MM.1S (cell line): ENCODE data around the gene CNBD2.

ENCODE experiments used
- DNase-seq: peaks from one replicate; pipeline ENCODE4 v3.0.0-alpha.2; 2015
- H2AFZ ChIP-seq: fragments of 300-600 bp; sonication (generic); 2 replicates; pipeline ENCODE4 v1.6.0; 2016; ENCODE audit warnings: antibody characterized with exemption, low read length
- H3F3A ChIP-seq: fragments of 300-600 bp; sonication (generic); 2 replicates; pipeline ENCODE4 v1.6.1; 2016; ENCODE audit warnings: mild to moderate bottlenecking, antibody characterized with exemption, low read length, moderate library complexity, mixed read lengths; ENCODE audit not compliant: insufficient read depth
- H3K27ac ChIP-seq: fragments of 300-600 bp; sonication (generic); 2 replicates; pipeline ENCODE4 v1.5.1; 2016; ENCODE audit warnings: mild to moderate bottlenecking, low read length
- H3K27me3 ChIP-seq: fragments of 300-600 bp; sonication (generic); replicated peaks from 2 replicates; pipeline ENCODE4 v1.6.0; 2016; ENCODE audit warnings: low read length; ENCODE audit not compliant: insufficient read depth
- H3K36me3 ChIP-seq: fragments of 300-600 bp; sonication (generic); replicated peaks from 2 replicates; pipeline ENCODE4 v1.6.1; 2016; ENCODE audit warnings: mild to moderate bottlenecking, low read length, mixed read lengths; ENCODE audit not compliant: insufficient read depth
- H3K4me1 ChIP-seq: fragments of 300-600 bp; sonication (generic); 2 replicates; pipeline ENCODE4 v1.6.1; 2016; ENCODE audit warnings: low read length, mixed read lengths
- H3K4me2 ChIP-seq: fragments of 300-600 bp; sonication (generic); 2 replicates; pipeline ENCODE4 v1.6.0; 2016; ENCODE audit warnings: low read depth, low read length
- H3K4me3 ChIP-seq: fragments of 300-600 bp; sonication (generic); 2 replicates; pipeline ENCODE4 v1.5.1; 2016; ENCODE audit warnings: low read length, mixed read lengths
- H3K79me2 ChIP-seq: fragments of 300-600 bp; sonication (generic); 2 replicates; pipeline ENCODE4 v1.6.1; 2016; ENCODE audit warnings: mixed run types, low read length, mixed read lengths
- H3K9ac ChIP-seq: fragments of 300-600 bp; sonication (generic); 2 replicates; pipeline ENCODE4 v1.6.1; 2016; ENCODE audit warnings: low read length, mixed read lengths
- H3K9me2 ChIP-seq: fragments of 300-600 bp; sonication (generic); replicated peaks from 2 replicates; pipeline ENCODE4 v1.6.1; 2016; ENCODE audit warnings: mild to moderate bottlenecking, low read length, mixed read lengths; ENCODE audit not compliant: insufficient read depth
- H3K9me3 ChIP-seq: fragments of 300-600 bp; sonication (generic); replicated peaks from 2 replicates; pipeline ENCODE4 v1.6.1; 2016; ENCODE audit warnings: mild to moderate bottlenecking, low read length, mixed read lengths; ENCODE audit not compliant: insufficient read depth
- H4K20me1 ChIP-seq: fragments of 300-600 bp; sonication (generic); 2 replicates; pipeline ENCODE4 v1.6.1; 2016; ENCODE audit warnings: mild to moderate bottlenecking, low read length, moderate library complexity, mixed read lengths; ENCODE audit not compliant: insufficient read depth
- CTCF ChIP-seq: fragments of 300-600 bp; sonication (generic); IDR thresholded peaks from 2 replicates; pipeline ENCODE4 v1.5.1; 2016; ENCODE audit warnings: antibody characterized with exemption, low read length, mixed read lengths
- EZH2 ChIP-seq: fragments of 300-600 bp; sonication (generic); optimal IDR thresholded peaks from 2 replicates; pipeline ENCODE3; 2017; ENCODE audit warnings: low read depth, mild to moderate bottlenecking, antibody characterized with exemption, low read length, mixed read lengths
- EZH2phosphoT487 ChIP-seq: fragments of 300-600 bp; sonication (generic); IDR thresholded peaks from 2 replicates; pipeline ENCODE4 v1.6.1; 2018; ENCODE audit warnings: antibody characterized with exemption, low read length

The CNBD2 gene

GRCh38 chr20:35942243-35942642, 26.1 kb upstream of the CNBD2 start:
- Histone ChIP-seq H3K4me3 (no peak overlapping the region), H3K4me1 (no peaks in the 10 kb centered on the region; the same call in 1 of the 2 replicates), H3K79me2 (no peaks in the 10 kb centered on the region), H3K27me3 (no peaks in the 10 kb centered on the region), H3K4me2 (no peak overlapping the region), H4K20me1 (no peaks in the 10 kb centered on the region), H2AFZ (no peak overlapping the region), H3F3A (peaks cover 3% of the 10 kb centered on the region; the same call in 1 of the 2 replicates), H3K27ac (no peak overlapping the region), H3K9me2 (no peaks in the 10 kb centered on the region), H3K36me3 (no peaks in the 10 kb centered on the region), H3K9ac (no peak overlapping the region), H3K9me3 (no peaks in the 10 kb centered on the region)
- no peak for DNase-seq
- no peak for TF ChIP-seq CTCF
- no peak for TF ChIP-seq EZH2

- Histone ChIP-seq H2AFZ (no peak overlapping the region), H3K79me2 (peaks cover 8% of the 10 kb centered on the region), H3K9me2 (no peaks in the 10 kb centered on the region), H4K20me1 (no peaks in the 10 kb centered on the region), H3K4me3 (no peak overlapping the region), H3K9ac (no peak overlapping the region), H3K4me2 (0 out of 2 replicates have a peak overlapping the region, but pooled peaks have one; percentile 4), H3K27me3 (no peaks in the 10 kb centered on the region), H3F3A (peaks cover 21% of the 10 kb centered on the region), H3K9me3 (no peaks in the 10 kb centered on the region), H3K4me1 (peaks cover 24% of the 10 kb centered on the region), H3K36me3 (no peaks in the 10 kb centered on the region), H3K27ac (peak overlapping the region; percentile 1; the same call in 1 of the 2 replicates)
- no peak for TF ChIP-seq EZH2phosphoT487
- no peak for TF ChIP-seq EZH2
- peak; percentile 58 for TF ChIP-seq CTCF
- DNase-seq = peak; percentile 22
Measured at GRCh38 chr20:35947489-35947888, 20.9 kb upstream of the CNBD2 start.

- no peaks in the 10 kb centered on the region for H3K27me3 ChIP-seq
- peaks cover 25% of the 10 kb centered on the region for H3F3A ChIP-seq
- no peaks in the 10 kb centered on the region for H3K9me3 ChIP-seq
- H3K79me2 ChIP-seq = peaks cover 13% of the 10 kb centered on the region
- H4K20me1 ChIP-seq = no peaks in the 10 kb centered on the region
- no peak for TF ChIP-seq CTCF
- no peak for TF ChIP-seq EZH2
- TF ChIP-seq EZH2phosphoT487 = no peak
- peak overlapping the region; percentile 1; the same call in 1 of the 2 replicates for H3K27ac ChIP-seq
- no peak overlapping the region for H2AFZ ChIP-seq
- no peak for DNase-seq
- H3K4me3 ChIP-seq = no peak overlapping the region
- no peak overlapping the region for H3K9ac ChIP-seq
- H3K9me2 ChIP-seq = no peaks in the 10 kb centered on the region
- peak overlapping the region; percentile 4; the same call in 1 of the 2 replicates for H3K4me2 ChIP-seq
- peaks cover 28% of the 10 kb centered on the region for H3K4me1 ChIP-seq
- no peaks in the 10 kb centered on the region for H3K36me3 ChIP-seq
Measured at GRCh38 chr20:35947907-35948306, 20.5 kb upstream of the CNBD2 start.
